ENCODE results near the gene TUBA3E. TPM values are rescaled to one million over a fixed set of nuclear protein-coding genes. Genes with fewer than 3 reads are reported as not detected.
A peak's percentile ranks its signal among the peaks of the same experiment; 100 is the strongest.

TUBA3E gene
- total and polyA plus RNA-seq, 2 of the 13 experiments (the other 11 are each of a cell fraction or from before 2014, with no cell fraction given): not detected

GRCh38 chr2:130181325-130181879, 16.8 kb downstream of the TUBA3E start, which contains the start of gene SMPD4 (continued):
- no peak for TF ChIP-seq ZNF784 (CRISPR knock-in tag; IDR thresholded peaks at IDR 0.05; ENCODE audit: borderline replicate concordance)
- TF ChIP-seq PLSCR1 (CRISPR knock-in tag; IDR thresholded peaks at IDR 0.05; ENCODE audit: borderline replicate concordance): peak; percentile 86; the same call in 1 of the 2 replicates
- 0 out of 2 replicates have a peak, but pooled peaks have one; percentile 22 for TF ChIP-seq ZBTB43 (CRISPR knock-in tag; conservative IDR thresholded peaks at IDR 0.05)
- peak; percentile 98 for TF ChIP-seq SIN3B (IDR thresholded peaks at IDR 0.05; ENCODE audit: low read length)
- TF ChIP-seq MYC (CRISPR knock-in tag; IDR thresholded peaks at IDR 0.05; ENCODE audit: borderline replicate concordance): peak; percentile 92
- 0 out of 2 replicates have a peak, but pooled peaks have one; percentile 13 for TF ChIP-seq HNF4A (CRISPR knock-in tag; IDR thresholded peaks at IDR 0.05)
- peak; percentile 33 for TF ChIP-seq ZSCAN21 (CRISPR knock-in tag; IDR thresholded peaks at IDR 0.05; ENCODE audit: borderline replicate concordance)
- TF ChIP-seq ZNF782 (CRISPR knock-in tag; IDR thresholded peaks at IDR 0.05; ENCODE audit: borderline replicate concordance): peak; percentile 58; the same call in 1 of the 2 replicates
- TF ChIP-seq ZNF180 (CRISPR knock-in tag; IDR thresholded peaks at IDR 0.05; ENCODE audit: borderline replicate concordance, low read depth): no peak
- TF ChIP-seq ZNF335 (CRISPR knock-in tag; IDR thresholded peaks at IDR 0.05): no peak
- TF ChIP-seq ARID2 (CRISPR knock-in tag; IDR thresholded peaks at IDR 0.05; ENCODE audit: borderline replicate concordance): peak; percentile 96; the same call in 1 of the 2 replicates
- TF ChIP-seq ZMAT3 (CRISPR knock-in tag; conservative IDR thresholded peaks at IDR 0.05): no peak; the same call in 1 of the 2 replicates
- peak; percentile 85; the same call in 1 of the 2 replicates for TF ChIP-seq ZNF431 (CRISPR knock-in tag; IDR thresholded peaks at IDR 0.05; ENCODE audit: borderline replicate concordance, low read depth)
- 0 out of 2 replicates have a peak, but pooled peaks have one; percentile 21 for TF ChIP-seq ELF4 (CRISPR knock-in tag; IDR thresholded peaks at IDR 0.05; ENCODE audit: borderline replicate concordance)
- peak; percentile 58; the same call in 1 of the 2 replicates for TF ChIP-seq TIGD3 (CRISPR knock-in tag; IDR thresholded peaks at IDR 0.05; ENCODE audit: borderline replicate concordance)
- TF ChIP-seq, protein P1, sequence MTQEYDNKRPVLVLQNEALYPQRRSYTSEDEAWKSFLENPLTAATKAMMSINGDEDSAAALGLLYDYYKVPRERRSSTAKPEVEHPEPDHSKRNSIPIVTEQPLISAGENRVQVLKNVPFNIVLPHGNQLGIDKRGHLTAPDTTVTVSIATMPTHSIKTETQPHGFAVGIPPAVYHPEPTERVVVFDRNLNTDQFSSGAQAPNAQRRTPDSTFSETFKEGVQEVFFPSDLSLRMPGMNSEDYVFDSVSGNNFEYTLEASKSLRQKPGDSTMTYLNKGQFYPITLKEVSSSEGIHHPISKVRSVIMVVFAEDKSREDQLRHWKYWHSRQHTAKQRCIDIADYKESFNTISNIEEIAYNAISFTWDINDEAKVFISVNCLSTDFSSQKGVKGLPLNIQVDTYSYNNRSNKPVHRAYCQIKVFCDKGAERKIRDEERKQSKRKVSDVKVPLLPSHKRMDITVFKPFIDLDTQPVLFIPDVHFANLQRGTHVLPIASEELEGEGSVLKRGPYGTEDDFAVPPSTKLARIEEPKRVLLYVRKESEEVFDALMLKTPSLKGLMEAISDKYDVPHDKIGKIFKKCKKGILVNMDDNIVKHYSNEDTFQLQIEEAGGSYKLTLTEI (CRISPR knock-in tag; conservative IDR thresholded peaks at IDR 0.05): no peak
- TF ChIP-seq PCBP1 (IDR thresholded peaks at IDR 0.05; ENCODE audit: borderline replicate concordance, low read depth, low read length): peak; percentile 97
- 0 out of 2 replicates have a peak, but pooled peaks have one; percentile 3 for TF ChIP-seq TSC22D2 (CRISPR knock-in tag; IDR thresholded peaks at IDR 0.05; ENCODE audit: borderline replicate concordance)
- TF ChIP-seq IKZF4 (CRISPR knock-in tag; IDR thresholded peaks at IDR 0.05; ENCODE audit: borderline replicate concordance, low read depth, not compliant biosample characterization): no peak
- 0 out of 2 replicates have a peak, but pooled peaks have one; percentile 16 for TF ChIP-seq ZNF432 (CRISPR knock-in tag; IDR thresholded peaks at IDR 0.05; ENCODE audit: borderline replicate concordance)
- TF ChIP-seq MED13 (CRISPR knock-in tag; IDR thresholded peaks at IDR 0.05): no peak
- peak; percentile 67; the same call in 1 of the 2 replicates for TF ChIP-seq MTF1 (CRISPR knock-in tag; IDR thresholded peaks at IDR 0.05)

All from HepG2 (cell line).